HG02798 (cell line): ENCODE results near the gene HOXA5.

Experiments used
- ATAC-seq: cut with Tn5 transposase; IDR thresholded peaks from one replicate; pipeline ENCODE4 v1.9.1; 2021; ENCODE audit warnings: mild to moderate bottlenecking; ENCODE audit not compliant: unreplicated experiment, poor library complexity

HOXA5 gene

DNA sequence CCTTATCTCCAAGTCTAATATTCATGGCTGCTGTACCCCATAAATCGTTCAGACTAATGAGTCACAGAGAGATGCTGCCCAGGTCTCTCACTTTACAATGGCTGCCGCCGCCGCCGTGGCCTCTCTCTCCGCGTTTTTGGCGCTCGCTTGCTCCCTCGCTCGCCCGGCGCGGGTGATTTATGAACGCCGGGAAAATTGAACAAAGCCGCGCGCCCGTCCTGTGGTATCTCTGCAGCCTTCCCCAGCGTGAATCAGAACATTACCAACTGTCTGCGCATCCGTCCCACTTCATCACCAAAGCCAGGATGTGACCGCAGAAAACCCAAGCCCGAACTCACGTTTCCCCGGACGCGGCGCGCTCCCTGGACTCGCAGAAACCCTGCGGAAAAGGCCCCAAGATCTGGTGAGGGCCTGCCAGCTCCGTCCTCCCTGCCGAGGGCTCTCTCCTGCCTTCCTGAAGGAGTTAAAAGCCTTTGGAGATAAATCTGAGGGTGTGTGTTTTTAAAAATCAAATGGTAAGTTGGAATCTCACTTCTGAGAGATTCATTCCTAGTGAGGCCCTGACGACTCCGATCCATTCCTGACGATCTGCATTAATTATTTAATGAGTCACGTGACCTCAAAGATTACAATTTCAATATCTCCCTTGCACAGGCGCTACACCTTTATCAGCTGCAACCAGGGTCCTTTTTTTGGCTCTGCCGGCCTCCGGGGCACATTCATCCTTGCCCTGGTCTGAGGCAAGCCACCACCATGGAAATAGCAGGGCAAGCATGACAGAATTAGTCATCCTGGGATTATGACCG, 19.2 kb downstream of the HOXA5 start:
- ATAC-seq = no peak

DNA sequence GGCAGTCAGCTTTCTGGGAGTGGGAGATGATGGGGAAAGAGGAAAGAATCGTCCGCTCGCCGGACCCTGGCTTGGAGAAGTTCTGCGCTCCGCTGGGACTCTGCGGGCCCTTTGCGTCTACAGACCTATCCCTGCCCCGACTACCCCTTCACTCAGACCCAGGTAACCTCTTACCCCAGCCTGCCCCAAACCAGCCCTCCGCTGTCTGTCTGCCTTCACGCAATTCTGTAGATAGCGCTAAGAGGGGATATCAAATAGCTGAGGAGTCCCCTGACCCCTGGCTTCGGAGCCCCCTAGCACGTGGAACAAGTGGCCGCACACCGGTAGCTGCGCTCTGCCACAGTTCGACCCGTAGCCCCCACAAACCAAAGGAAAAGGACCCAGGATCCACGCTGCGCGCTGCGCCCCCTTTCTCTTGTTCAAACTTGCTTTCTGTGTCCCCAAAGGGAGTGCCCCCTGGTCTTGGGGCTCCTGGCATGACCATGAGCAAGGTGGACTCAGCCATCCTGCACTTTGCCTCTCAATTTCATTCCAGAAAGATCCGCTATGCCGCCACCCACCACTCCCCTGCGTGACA, 19.9 kb downstream of the HOXA5 start:
- no peak for ATAC-seq

DNA sequence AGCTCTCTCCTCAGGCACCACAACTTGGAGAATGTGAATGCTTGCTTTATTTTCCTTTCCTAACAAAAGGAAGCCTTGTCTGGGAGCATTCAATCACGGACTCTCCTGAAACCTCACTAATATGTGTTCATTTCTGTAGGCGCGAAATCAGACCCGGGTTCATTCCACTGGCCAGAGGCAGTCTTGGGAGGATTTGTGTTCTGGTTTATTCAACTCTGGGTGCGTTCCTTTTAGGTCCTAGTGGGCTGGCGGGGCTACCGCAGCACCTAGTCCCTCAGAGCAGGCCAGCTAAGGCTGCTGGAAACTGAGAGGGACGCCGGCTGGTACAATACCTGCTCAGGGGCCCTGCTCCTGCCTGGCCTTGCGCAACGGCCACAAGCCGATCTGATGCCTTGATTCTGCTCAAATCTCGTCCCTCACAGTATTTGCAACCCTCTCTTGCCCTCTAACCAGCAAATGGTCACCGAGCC, 20.4 kb downstream of the HOXA5 start:
- no peak for ATAC-seq

DNA sequence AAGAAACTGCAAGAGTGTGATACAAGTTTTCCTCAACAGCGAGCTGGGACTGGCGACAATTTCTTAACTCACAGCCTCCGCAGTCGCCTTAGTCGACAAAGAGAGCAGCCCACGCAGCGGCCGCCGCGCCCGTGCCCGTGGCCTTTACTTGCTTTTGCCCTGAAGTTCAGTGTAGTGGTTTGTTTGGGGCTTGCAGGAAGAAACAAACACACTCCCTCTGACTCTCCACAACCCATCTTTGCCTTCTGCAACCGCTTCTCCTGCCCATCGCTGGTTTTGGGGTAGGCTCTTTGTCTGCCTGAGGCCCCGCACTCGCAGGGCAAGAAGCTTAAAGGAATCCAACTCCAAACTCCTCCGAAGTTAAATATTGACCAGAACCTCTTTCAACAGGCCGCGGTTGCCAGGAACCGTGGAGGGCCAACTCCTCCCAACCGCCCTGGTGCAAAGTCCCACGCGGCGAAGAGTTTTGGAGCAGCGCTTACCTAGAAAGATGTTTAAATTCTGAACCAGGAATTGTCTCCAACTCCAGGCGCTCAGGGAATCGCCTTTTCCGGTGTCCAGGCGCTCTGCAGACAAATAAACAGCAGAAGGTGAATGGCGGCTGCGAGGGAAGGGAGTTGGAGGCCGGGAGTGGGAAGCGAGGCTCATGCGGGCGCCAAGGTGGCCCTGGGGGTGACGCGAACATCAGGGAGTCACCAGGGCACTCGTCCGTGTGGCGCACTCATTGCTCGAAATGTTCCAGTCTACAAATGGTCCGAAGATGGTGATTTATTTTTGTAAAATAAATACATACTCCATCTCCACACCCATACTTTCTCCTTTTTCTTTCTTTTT, 21.2 kb downstream of the HOXA5 start:
- no peak for ATAC-seq

DNA sequence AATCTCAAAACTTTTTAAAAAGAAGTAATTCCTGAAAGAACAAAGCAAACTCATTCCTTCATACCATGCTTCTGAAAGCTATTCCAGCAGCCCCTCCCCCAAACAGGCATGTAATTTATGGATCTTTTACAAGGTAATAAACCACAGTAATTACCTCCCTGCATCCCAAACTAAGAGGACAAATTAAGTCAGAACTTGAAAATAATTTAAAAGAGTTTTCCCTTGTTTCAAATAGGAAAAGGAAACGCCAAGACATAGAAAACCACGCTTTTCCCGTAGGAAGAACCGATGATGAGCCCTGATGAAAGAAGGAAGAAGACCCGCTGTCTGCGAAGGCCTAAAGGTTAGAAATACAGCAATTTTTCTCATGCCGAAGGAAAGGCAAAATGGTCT, 21.8 kb downstream of the HOXA5 start:
- no peak for ATAC-seq

DNA sequence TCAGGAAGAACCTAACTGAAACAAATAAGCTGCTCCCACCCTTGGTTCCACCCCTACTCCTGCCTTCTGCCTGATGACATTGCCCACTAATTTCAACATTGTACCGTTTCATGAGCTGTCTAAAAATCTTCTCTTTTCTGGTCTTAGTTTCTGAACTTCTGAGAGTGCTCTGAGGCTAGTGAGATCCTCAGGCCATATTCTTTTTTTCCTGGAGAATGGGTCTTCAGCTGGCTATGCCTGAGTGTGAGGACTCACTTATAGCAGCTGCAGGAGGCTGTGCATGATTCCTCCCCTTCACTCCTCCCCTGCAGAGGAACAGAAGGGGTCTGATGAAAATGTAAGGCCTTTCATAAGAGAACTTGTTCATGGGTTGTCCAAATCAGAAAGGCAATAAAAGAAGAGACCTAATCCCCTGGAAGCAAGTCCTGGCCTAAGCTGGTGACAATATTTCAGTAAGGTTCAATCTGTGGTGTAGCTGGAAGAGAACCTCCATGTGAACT, 24.0 kb downstream of the HOXA5 start:
- ATAC-seq = no peak

DNA sequence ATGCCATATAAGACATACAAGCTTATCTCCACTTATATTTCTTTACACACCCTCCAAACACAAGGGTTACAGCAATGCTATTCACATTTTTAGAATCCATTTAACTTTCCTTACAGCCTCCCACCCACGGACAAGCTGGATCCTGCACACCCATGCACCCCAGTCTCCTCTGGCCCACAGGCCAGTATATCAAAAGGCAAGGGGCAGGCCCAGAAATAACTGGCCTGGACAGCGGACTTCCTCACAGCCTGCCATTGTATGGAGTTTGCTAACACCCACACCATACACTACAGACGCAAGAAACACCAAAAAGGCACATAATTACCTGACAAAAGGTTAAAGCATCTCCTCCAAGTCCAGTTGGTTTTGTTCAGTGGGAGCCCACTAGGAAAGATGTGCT, 24.9 kb downstream of the HOXA5 start:
- ATAC-seq = no peak

DNA sequence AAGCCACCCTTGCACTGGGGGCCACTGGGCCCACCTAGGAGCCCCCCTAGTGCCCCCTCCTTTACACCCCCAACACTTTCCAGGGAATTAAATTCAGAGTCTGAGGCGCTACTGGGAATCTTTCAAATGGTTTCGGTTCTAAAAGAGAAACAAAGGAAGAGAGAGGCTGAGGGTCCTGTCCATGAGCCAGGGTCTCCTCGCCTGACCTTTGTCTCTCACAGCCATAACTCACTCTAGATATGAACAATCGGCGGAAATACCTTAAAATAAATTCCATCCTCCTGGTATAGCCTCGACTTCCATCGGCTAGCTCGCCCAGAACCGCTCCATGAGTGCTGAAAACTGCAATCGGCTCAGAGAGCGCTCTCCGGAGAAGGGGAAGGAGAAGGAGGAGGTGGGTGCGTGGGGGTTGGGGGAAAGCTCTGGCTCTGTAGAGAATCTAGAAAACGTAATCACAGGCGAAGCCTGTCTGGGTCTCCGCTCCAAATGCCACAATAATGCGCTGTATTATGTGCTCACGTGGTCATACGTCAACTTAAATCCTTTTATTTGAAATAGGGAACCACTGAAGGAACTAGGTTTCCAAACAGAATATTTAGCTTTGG, 25.5 kb downstream of the HOXA5 start:
- ATAC-seq = no peak

DNA sequence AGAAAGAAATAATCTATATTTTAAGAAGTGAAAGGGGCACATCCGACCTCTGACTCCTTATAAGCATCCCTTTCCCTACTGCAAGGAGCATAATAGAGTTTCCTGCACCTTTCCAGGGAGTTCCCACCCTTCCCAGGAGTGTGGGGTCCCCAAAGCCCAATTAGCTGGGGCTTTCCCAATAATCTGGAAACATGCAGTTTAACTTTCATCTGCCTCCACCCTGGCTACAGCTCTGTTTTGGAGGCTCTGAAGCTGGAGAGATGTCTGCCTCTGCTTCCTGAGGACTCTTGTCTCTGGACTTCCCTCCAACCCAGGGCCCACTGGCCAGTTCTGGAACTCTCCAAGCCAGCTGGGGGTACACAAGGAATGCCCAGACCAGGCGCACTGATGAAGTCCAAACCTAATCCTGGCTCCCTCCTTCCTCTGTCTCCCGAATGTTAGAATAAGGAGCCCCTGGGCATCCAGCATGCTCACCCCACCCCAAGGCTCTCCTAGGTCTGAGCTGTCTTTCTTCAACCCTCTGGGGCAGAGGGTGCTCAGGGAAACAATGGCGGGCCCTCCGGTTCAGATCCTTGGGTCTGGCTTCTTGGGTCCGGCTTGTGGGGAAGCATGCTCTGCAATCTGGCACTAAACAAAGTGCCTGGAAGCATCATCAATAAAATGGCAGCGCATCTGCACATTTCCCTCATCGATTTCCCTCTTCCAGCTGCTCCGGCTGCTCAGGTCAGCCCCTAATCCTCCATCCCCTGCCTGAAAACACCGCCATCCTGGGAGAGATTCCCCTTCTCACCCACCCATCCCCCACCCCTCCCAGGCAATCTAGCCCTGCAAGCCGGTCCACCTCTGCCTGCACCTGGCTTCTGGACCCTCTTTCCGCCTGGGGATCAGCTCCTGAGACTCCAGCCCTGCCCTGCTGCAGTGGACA, 26.3 kb downstream of the HOXA5 start:
- no peak for ATAC-seq

DNA sequence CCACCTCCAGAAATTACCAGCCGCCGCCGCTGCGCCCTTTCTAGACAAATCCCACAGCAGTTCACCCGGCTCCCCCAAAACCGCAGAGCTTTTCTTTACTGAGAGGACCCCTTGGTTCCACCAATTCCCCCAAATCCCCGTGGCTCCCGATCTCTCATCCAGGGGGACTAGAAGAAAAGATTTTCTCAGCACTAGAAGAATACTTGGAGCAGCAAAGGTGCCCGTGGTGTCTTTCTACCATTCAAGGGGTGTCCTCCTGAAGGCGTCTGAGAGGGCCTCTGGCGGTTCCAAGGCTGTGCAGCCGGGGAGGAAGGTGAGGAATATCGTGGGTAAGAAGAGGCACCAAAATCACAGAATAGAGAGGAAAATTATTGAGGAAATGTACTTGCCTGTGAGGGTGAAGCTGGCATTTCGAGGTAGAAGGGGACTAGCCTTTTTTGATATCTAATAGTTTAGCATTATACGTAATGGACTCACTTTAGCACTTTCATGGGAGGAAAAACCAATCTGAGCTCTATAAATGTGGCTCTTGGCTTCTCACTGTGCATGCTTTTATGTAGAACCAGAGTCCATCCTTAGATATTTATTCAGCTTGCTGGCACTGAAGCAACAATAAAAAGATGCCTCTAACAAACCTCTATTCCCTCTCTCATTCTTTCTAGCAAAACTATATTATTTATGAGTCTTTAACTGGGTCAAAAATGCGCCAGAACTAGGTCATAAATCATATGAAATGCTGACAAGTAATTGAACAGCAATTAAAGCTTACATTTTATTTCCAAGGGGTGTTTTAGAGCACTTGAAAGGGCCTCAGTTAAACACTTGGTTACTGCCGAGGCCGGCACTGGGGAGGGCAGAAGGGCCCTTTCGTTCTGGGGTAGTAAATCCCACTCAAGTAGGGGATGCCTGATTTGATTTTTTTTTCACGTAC, 27.2 kb downstream of the HOXA5 start:
- ATAC-seq = no peak

DNA sequence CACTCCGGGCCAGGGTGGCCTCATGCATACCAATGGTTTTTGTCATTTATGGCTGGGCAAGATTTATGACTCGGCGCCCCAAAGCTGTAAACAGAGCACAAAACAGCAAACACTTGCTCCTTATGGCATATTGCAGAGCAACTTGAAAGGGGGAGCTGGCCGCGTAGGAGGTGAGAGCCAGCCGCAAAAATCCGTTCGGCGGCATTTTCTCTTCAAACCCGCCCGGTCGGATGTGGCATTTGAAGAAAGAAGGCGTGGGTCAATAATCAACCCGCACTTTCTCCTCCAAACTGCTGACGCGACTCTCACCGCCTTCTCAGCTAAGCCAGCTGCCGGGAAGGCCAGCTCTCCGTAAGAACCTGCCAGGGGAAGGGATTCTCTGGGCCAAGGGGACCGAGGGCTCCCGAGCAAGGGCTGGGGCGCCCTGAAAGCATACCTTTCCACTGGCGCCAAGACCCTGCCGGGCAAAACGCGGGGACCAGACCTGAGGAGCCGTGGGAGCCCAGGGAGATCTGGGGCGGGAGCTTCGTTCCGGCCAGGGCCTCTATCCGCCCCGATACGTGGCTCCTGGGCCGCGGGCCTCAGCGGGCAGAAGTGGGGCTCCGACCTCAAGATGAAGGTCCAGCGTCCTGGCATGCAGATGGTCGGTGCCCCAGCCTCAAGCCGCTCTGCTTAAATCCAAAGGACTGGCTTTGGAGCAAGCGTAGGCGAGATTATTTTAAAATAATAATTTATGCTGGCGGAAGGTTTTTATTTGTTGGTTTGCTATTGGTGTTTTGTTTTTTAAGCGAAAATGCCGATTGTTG, 28.1 kb downstream of the HOXA5 start:
- ATAC-seq = no peak

DNA sequence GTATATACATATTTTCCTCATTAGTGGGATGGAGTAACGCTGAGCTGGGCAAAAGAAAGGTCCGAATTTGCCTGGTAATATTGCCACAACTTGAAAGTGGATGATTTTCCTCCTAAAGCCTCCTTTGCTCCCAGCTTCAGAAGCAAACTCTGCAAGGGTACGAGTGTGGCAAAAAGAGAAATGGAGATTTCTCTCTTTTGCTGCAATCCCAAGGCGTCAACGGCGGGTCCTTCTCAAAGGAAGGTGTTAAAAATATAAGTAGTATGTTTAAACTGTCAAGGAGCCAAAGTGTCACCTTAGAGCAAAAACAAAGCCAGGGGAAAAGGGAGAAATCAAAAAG, 28.6 kb downstream of the HOXA5 start:
- ATAC-seq = no peak

DNA sequence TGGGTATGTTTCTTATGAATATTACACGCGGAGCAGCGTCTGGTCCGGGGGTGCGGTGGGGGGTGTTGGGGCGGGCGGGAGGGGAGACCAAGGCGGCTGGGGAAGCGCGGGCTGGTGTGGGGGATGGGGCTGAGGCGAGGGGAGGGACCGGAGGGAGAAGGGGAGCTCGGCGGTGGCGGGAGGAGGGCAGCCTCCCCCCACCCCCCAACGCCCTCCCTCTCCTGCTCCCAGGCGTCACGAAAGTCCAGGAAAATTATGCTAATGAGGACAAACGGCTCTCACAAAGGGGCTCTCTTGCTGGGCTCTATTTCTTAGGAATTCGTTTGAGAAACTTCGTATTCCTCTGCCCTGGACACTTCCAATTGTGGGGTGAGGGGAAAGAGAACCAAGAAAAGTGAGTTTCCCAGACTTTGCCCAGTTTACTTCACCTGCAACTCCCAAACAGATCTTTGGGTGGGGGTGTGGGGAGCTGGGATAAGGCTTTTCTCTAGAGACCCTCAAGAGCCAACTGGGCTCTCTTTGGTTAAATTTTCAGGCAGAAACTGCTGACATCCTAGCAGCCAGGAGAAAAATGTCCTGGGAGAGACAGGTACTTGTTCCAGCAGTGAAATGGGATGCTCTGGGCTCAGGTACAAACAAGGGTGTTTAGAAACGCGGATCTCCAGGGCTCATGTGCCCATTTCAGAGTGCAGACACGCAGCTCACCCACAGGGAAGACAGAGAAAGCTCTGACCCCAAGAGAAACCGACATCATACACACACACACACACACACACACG, 29.3 kb downstream of the HOXA5 start:
- no peak for ATAC-seq

DNA sequence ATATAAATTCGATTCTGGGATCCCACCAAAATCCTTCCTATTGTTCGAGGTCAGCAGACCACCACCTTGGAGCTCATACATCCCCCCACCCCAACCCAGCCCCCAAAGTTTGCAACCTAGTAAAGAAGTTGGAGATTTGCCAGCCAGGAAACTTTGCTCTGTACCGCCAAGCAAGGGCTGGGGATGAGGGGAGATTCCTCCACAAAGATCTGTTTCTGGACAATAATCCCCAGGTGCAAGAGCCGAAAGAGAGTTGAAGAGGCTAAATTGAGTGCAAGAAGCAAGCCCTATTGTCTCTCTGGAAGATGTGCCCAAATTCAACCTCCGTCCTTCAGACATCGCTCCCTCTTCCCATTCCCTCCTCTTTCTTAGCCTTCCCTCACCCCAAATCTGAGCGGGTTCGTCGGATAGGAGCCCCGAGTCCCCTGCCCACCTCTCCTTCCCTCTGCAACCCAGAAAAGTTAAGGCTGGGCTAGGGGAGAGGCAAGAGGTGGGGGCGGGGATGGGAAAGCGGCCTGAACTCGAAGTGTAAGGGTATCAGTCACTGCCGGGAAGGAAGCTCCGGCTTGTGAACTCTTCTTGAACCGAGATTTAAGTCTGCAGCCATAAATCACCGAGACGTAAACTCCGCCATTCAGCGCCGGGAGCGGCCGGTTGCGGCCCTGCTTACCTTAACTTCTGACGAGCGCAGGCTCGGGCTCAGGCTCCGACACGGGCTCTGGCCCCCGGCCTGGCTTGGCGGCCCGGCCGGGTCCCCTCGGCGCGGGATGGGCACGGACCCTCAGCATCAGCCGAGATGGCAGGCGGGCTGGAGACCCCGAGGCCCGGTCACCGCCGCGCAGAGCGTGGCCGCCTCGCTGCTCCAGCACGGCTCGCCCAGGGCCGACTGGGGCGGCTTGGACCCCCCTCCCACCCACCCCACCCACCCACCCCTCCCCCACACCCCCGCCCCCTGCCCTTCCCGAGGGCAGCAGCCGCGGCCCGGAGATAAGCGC, 30.2 kb downstream of the HOXA5 start:
- ATAC-seq = no peak

DNA sequence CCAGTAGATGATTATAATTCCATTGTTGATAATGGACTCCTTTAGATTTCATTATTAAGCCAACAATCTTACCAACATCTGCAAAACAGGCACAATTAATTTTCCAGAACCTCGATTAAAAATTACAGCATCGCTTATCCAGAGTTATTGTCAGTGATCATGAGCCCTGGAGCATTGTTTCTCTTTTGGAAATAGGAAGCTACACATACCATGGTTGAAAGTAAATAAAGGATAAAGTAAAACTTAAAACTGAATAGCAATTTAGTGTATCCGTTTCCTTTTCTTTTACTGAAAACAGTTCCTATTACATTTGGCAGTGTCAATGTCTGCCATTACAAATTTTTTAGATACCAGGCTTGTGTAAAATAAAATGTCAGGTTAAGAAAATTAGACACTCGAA, 31.1 kb downstream of the HOXA5 start:
- no peak for ATAC-seq

DNA sequence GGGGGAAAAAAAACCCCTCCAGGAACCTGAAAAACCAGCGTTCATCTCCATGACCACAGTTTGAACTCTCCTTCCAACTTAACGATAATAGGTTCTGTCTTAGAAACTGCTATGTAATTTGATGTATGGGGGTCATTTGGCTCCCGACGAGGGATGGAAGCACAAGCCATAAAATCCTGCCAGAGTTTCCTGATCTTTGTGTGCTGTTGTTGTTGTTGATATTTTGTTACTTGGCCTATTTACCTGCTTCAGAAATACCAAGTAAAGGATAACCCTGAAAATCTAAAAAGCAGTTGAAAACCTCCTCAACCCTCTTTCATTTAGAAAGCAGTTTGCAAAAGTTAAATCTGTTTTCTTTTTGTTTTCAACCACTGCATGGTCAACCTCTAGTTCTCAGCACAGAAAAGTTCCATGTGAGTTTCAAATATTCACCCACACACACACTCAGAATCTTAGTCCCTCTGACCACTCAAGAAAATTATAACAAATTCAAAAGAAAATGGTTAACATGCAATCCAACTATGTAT, 31.7 kb downstream of the HOXA5 start:
- ATAC-seq = no peak
